Measurements from ENCODE around the gene LAPTM4A. TPM values are rescaled to one million over a fixed set of nuclear protein-coding genes. Genes with fewer than 3 reads are reported as not detected.
A peak's percentile ranks its signal among the peaks of the same experiment; 100 is the strongest.
"Not testable (repeated sequence)": the region's sequence is repeated elsewhere in the genome, so short reads cannot be mapped to it uniquely, and the experiment has no call there.

Gene LAPTM4A
- total RNA-seq, 1 experiment from 2014 or later = 122 TPM

DNA sequence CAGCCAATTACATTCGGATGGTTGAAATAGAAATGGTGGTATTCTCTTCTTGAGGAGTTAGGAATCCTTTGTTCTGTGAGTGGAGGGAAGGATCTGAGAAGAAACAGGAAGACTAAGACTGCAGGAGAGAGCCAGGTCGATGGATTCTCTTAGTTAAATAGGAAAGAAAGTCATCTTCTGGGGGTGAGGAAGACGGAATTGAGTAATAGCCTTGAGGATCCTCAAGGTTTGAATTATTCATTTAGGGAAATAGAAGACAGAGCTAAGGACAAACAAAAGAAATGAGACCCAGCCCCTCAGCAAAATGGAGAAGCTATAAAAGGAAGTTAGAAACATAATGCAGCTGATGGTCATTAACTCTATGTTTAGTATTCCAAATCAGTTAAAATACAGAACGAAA lies 1.8 kb downstream of the LAPTM4A start:
- DNase-seq = peak; percentile 24
- Histone ChIP-seq H3K4me3 (ENCODE audit: insufficient read depth, low read depth, low read length) (peak overlapping the region; percentile 67), H3K36me3 (replicated peaks; ENCODE audit: control insufficient read depth, insufficient read depth, low read length) (no peaks in the 10 kb centered on the region), H3K27me3 (ENCODE audit: control insufficient read depth, insufficient read depth, low read length) (no peaks in the 10 kb centered on the region)

DNA sequence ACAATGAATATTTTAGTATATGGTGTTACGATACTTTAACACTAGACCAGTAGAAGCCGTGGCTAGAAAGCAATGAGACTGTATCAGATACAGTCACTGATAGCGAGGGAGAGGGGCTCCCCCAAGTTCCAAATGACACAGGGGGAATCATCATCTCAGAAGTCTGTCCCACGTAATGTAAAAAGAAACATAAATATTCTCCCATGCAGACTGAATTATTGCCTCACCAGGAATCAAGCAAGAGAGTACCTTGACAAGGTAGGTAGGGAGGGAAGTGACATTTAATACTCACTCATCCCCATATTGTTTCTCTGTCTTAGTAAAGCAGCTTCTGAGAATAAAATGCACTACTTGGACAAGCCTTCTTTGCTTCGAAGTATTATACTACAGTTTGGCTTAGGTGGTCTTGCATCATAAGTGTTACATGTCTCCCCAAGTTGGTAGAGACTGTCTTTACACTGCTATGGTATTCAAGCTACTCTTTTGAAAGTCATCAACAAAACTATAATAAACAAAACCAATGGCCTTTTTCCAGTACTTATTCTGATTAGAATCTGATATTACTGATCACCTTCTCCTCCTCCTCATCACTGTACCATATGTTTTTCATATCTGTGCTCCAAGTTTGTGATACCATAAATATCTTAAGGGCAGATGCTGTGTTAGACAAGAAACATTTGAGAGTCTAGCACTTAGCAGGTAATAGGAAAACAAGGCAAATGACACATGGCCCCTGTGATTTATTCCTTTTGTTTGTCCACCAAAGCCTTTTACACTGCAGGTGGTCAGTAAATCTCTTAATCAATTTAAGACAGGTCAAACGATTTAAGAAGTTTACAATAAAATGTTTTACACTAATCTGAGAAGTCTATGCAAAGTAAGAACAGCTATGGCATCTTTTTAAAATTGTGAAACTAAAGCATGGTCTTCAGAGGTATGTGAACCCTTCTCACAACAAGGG lies 2.7 kb downstream of the LAPTM4A start:
- Histone ChIP-seq H3K4me3 (ENCODE audit: insufficient read depth, low read depth, low read length) (peak overlapping the region; percentile 67; the same call in 1 of the 2 replicates), H3K27me3 (ENCODE audit: control insufficient read depth, insufficient read depth, low read length) (no peaks in the 10 kb centered on the region), H3K36me3 (replicated peaks; ENCODE audit: control insufficient read depth, insufficient read depth, low read length) (no peaks in the 10 kb centered on the region)
- no peak for DNase-seq

DNA sequence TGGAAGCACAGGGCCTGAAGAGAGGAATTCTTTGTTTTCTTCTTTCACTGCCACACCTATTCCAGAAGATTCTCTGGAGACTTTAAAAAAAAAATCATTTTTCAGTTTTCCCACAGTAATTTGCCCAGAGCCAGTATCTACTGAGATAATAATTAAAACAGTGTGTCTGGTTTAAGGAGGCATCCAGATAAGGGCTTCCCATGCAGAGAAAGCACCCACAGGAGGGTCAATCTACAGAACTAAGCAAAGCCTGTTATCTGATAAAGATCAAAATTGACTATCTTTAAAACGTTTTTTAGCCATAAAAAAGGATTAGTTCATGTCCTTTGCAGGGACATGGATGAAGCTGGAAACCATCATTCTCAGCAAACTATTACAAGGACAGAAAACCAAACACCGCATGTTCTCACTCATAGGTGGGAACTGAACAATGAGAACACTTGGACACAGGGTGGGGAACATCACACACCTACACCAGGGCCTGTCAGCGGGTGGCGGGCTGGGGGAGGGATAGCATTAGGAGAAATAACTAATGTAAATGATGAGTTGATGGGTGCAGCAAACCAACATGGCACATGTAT lies 5.6 kb downstream of the LAPTM4A start:
- not testable (repeated sequence) for DNase-seq; H3K4me3 ChIP-seq (ENCODE audit: insufficient read depth, low read depth, low read length); H3K27me3 ChIP-seq (ENCODE audit: control insufficient read depth, insufficient read depth, low read length); H3K36me3 ChIP-seq (replicated peaks; ENCODE audit: control insufficient read depth, insufficient read depth, low read length)

DNA sequence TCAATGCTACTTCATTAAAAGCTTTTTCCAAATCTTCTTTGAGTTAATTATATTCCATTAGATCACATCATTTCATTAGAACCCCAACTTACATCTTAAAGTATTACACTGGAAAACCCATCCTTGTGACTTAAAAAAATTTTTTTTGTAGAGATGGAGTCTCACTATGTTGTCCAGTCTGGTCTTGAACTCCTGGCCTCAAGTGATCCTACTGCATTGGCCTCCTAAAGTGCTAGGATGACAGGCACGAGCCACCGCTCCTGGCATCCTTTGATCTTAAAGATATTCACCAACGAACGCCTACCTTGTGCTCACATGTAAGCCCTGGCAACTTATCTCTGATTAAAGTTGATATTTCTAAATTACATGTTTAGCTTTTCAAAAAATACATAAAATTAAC lies 6.7 kb downstream of the LAPTM4A start:
- DNase-seq = no peak
- Histone ChIP-seq H3K27me3 (ENCODE audit: control insufficient read depth, insufficient read depth, low read length) (no peaks in the 10 kb centered on the region), H3K36me3 (replicated peaks; ENCODE audit: control insufficient read depth, insufficient read depth, low read length) (peaks cover 8% of the 10 kb centered on the region)

DNA sequence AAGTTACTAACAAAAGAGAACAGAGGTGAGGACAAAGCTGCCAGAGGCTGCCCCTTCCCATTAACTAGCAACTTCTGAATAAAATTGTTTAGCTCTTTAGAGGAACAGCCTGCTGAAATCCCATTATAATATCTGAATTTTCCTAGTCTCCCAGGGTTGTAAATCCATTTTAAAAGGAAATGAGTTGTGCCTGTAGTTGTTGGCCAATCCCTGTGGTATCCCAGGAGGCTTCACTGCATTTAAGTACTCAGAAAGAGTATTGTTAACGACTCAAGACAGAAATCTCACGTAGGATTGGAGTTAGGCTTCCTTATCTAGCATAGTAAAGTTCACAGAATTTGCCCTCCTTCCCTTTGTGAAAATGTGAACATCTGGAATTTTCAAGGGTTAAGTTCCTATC lies 8.9 kb downstream of the LAPTM4A start:
- no peak overlapping the region for H3K4me3 ChIP-seq (ENCODE audit: insufficient read depth, low read depth, low read length)

More for the DNA sequence above, 6.7 kb downstream of the LAPTM4A start:
- H3K4me3 ChIP-seq (ENCODE audit: insufficient read depth, low read depth, low read length) = no peak overlapping the region

DNA sequence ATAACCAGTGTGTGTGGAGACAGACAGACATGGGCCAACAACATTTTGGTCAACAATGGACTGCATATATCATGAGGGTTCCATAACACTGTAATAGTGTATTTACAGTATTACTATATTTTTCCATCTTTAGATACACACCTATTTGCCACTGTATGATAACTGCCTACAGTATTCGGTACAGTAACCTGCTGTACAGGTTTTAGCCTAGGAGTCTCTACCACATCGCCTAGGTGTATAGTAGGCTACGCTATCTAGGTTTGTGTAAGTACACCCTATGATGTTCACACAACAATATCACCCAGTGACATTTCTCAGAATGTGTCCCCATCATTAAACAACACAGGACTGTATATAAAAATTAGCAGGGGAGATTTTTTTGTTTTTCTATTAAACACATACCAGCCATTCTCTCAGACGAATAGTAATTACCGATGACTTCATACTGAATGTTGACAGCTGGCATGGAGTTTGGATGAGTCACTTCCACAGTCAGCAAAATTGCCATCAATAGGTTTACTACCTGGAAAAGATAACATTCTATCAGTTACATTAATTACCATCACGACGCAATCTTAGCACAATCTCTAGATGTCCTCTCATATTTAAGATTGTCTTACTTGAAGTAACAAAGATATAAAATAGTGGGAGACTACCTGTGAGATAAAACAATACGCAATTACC lies 10.8 kb downstream of the LAPTM4A start:
- H3K36me3 ChIP-seq (replicated peaks; ENCODE audit: control insufficient read depth, insufficient read depth, low read length) = peaks cover 20% of the 10 kb centered on the region
- H3K4me3 ChIP-seq (ENCODE audit: insufficient read depth, low read depth, low read length) = no peak overlapping the region
- no peak for DNase-seq
- H3K27me3 ChIP-seq (ENCODE audit: control insufficient read depth, insufficient read depth, low read length) = no peaks in the 10 kb centered on the region

More for the DNA sequence above, 8.9 kb downstream of the LAPTM4A start:
- no peaks in the 10 kb centered on the region for H3K27me3 ChIP-seq (ENCODE audit: control insufficient read depth, insufficient read depth, low read length)
- H3K36me3 ChIP-seq (replicated peaks; ENCODE audit: control insufficient read depth, insufficient read depth, low read length) = peaks cover 13% of the 10 kb centered on the region
- no peak for DNase-seq

DNA sequence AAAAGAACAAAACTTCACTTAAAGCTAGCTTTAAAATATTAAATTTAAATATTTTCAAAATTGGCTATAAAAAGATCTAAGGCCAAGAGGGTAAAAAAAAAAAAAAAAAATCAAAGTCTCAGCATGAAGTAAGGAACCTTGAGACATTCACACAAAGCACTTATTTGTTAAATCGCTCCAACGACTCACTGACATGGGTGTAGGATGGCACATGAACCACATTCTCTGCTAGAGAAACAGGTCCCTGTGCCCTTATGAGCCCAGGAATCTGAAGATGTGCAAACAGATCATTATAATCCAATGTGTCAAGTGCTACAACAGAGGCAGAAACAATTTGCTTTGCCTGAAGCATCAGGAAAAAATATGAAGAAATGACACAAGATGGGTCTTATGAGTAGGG lies 13.8 kb downstream of the LAPTM4A start:
- no peak for DNase-seq
- H3K4me3 ChIP-seq (ENCODE audit: insufficient read depth, low read depth, low read length) = no peak overlapping the region
- H3K27me3 ChIP-seq (ENCODE audit: control insufficient read depth, insufficient read depth, low read length) = no peaks in the 10 kb centered on the region
- peaks cover 30% of the 10 kb centered on the region for H3K36me3 ChIP-seq (replicated peaks; ENCODE audit: control insufficient read depth, insufficient read depth, low read length)

DNA sequence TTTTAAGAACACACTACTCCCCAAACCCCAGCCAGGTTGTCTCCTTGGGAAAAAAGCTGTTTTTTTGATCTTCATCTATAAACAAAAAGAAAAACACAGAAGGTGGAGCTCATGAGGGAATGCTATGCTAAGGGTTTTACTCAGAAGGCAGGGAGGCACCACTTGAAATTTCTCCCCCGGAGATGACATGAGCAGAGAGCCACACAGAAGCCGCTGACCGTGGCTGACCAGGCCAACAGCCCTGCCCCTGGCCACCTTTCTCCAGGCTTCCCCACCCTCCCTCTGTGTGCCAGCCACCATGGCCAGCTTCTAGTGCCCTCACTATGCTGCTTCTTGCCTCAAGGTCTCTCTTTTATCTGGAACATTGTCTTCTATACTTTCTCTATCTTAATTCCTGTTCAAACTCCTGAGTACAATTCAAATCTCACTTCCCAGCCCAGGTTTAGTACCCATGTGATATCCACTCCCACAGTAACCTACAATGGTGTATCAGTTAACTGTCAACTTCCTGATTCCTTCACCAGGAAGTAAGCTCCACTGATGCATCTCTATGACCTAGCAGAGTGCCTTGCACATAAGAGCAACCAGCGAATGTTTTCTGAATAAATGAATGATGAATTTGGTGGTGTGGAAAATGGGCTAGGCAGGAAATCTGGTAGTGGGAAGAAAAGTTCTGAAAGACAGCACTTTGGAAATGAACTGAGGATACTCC lies 15.3 kb downstream of the LAPTM4A start:
- Histone ChIP-seq H3K36me3 (replicated peaks; ENCODE audit: control insufficient read depth, insufficient read depth, low read length) (peaks cover 34% of the 10 kb centered on the region), H3K4me3 (ENCODE audit: insufficient read depth, low read depth, low read length) (no peak overlapping the region), H3K27me3 (ENCODE audit: control insufficient read depth, insufficient read depth, low read length) (no peaks in the 10 kb centered on the region)
- no peak for DNase-seq

DNA sequence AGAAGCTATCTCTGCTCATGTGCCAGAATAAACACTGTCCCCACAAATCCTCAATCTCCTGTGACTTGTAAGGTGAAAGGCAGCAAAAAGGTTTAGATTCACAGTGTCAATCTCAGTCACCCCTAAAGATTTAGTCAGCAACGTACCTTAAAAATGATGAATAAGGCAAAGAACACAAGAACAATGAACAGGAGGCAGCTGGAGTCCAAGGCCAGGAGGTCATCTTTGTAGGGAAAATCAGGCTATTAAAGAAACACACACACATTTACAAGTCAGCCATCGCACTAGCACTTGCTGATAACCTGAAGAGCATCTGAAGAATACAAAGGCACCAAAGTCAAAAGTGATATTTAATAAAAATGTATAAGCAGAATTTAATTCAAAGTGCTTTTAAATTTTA lies 16.6 kb downstream of the LAPTM4A start:
- Histone ChIP-seq H3K4me3 (ENCODE audit: insufficient read depth, low read depth, low read length) (no peak overlapping the region), H3K27me3 (ENCODE audit: control insufficient read depth, insufficient read depth, low read length) (no peaks in the 10 kb centered on the region), H3K36me3 (replicated peaks; ENCODE audit: control insufficient read depth, insufficient read depth, low read length) (peaks cover 26% of the 10 kb centered on the region)
- DNase-seq = no peak

DNA sequence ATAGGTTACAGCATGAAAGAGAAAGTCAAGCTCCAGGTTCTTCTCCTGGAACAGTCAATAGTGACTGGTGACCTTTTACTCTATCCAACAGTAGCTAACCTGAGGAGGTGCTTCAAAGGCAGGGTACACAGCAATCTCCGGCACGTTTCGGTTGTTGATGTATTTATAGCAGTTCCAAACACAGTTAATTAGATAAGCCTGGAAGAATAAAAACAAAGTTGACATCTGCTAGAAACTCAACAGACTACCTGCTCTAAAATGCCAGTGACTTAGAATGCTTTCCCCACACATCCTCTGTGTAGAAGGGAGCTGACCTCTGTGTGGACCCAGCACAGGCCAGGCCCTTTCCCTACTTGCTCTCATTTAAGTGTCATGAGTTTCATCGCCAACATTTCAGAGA lies 17.2 kb downstream of the LAPTM4A start:
- Histone ChIP-seq H3K4me3 (ENCODE audit: insufficient read depth, low read depth, low read length) (no peak overlapping the region), H3K27me3 (ENCODE audit: control insufficient read depth, insufficient read depth, low read length) (no peaks in the 10 kb centered on the region), H3K36me3 (replicated peaks; ENCODE audit: control insufficient read depth, insufficient read depth, low read length) (peaks cover 24% of the 10 kb centered on the region)
- DNase-seq = no peak

DNA sequence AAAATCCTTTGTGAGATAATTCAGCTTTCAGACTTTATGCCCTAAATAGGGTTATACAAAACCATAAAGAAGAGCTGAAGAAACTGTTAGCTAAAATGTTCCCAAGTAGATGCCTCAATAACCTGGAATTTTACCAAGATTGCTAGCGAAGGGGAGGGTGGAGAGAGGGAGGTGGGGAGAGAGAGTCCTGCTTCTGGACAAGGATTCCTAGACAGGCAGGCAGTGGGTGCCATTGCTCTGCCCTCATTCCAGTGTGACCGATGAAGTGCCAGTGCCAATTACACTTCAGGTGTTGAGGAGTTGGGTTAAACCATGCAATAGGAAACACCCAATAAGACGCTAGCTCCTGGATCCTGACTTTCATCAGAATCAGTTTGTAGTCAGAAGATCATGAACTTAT lies 18.1 kb downstream of the LAPTM4A start:
- Histone ChIP-seq H3K4me3 (ENCODE audit: insufficient read depth, low read depth, low read length) (no peak overlapping the region), H3K27me3 (ENCODE audit: control insufficient read depth, insufficient read depth, low read length) (no peaks in the 10 kb centered on the region), H3K36me3 (replicated peaks; ENCODE audit: control insufficient read depth, insufficient read depth, low read length) (peaks cover 24% of the 10 kb centered on the region)
- DNase-seq = no peak

DNA sequence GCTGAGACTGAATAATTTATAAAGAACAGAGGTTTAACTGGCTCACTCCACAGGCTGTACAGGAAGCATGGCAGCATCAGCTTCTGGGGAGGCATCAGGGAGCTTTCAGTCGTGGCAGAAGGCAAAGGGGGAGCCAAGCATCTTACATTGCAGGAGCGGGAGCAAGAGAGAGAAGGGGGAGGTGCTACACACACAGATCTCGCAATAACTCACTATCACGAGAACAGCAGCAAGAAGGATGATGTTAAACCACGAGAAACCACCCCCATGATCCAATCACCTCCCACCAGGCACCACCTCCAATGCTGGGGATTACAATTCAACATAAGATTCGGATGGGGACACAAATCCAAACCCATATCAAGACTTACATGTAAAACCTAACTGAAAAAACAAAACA lies 21.2 kb downstream of the LAPTM4A start:
- DNase-seq = no peak
- no peak overlapping the region for H3K4me3 ChIP-seq (ENCODE audit: insufficient read depth, low read depth, low read length)
- H3K27me3 ChIP-seq (ENCODE audit: control insufficient read depth, insufficient read depth, low read length) = no peaks in the 10 kb centered on the region
- H3K36me3 ChIP-seq (replicated peaks; ENCODE audit: control insufficient read depth, insufficient read depth, low read length) = peaks cover 14% of the 10 kb centered on the region

DNA sequence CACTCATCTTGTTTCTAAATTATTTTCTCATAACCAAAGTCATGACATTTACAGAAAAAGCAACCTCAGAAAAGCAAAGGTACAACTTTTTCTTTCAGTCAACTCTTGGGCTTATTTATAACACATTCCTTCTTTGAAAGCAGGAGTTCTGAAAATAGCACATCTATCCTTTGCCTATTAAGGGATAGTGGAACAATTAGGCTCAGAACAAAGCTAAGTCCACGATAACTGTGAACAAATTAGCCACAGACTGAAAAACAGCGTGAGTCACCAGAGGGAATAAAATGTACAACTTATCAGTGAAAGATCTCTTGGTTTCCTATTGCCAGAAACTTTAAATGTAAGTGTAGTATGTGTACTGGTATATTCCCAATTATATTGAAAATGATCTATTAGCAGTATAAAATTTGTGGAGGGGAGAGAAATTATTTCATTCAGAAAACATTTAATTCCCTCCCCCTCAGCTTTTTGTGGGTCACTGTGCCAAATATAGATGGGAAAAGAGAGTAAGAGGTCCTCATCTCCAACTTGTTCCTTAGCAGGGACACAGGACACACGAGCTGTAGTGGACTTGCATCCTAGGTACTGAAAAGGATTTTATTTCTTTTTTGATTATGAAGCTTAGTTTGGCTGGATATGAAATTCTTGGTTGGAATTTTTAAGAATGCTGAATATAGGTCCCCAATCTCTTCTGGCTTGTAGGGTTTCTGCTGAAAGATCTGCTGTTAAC lies 23.6 kb downstream of the LAPTM4A start:
- Histone ChIP-seq H3K27me3 (ENCODE audit: control insufficient read depth, insufficient read depth, low read length) (no peaks in the 10 kb centered on the region), H3K4me3 (ENCODE audit: insufficient read depth, low read depth, low read length) (no peak overlapping the region), H3K36me3 (replicated peaks; ENCODE audit: control insufficient read depth, insufficient read depth, low read length) (peaks cover 5% of the 10 kb centered on the region)
- no peak for DNase-seq

DNA sequence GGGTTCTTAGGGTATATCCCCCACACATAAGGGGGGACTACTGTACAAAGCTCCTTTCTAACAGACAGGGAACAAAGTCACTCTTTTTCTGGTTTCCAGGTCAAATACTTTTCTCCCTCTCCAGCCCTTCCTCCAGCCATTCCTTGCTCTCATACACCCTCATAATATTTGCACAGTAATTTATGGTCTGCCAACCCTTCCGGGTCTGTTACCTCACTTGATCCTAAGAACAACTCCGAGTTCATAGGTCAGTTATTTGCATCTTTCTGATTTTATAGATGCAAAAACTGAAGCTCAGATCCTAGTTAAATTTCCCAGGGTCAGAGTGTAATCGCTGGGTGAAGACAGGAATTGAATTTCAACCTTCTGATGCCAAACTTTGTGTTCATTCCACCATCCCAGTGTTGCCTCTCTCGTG lies 24.2 kb downstream of the LAPTM4A start:
- H3K4me3 ChIP-seq (ENCODE audit: insufficient read depth, low read depth, low read length) = no peak overlapping the region
- H3K27me3 ChIP-seq (ENCODE audit: control insufficient read depth, insufficient read depth, low read length) = no peaks in the 10 kb centered on the region
- no peak for DNase-seq
- H3K36me3 ChIP-seq (replicated peaks; ENCODE audit: control insufficient read depth, insufficient read depth, low read length) = peaks cover 3% of the 10 kb centered on the region
